ENCODE data around the gene INPPL1.

INPPL1 gene

DNA sequence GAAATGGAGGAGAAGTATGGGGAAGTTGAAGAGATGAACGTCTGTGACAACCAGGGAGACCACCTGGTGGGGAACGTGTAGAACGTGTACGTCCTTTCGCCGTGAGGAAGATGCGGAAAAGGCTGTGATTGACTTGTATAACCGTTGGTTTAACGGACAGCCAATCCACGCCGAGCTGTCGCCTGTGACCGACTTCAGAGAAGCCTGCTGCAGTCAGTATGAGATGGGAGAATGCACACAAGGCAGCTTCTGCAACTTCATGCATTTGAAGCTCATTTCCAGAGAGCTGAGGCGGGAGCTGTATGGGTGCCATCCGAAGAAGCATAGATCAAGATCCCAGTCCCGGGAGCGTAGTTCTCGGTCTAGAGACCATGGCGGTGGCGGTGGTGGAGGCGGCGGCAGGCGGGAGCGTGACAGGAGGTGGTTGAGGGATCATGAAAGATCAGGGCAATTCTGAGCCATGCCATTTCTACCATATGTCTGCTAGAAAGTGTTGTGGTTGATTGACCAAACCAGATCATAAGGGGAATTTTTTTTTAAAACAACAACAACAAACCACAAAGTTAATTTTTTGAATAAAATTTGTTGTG, 56.3 kb downstream of the INPPL1 start:
- DNase-seq (ENCODE audit: low read depth): no peak

DNA sequence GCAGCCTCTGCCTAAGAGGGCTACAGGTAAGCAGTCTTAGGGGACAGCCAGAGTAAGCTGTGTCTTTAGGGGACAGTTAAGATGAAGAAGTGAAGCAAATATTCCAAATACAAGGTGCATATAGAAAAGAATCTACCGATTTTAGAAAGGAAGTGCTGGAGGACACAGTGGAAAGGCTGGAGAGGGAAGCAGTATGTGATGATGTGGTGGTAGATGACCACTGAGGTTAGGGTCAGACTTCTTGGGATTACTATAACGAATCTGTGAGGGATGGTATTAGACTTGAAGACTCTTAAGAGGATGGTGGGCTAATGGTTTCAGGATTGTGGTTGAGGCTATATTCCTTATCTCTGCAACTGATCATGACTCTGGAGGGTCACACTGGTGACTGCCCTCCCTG, 59.4 kb downstream of the INPPL1 start:
- no peak for DNase-seq (ENCODE audit: low read depth)

DNA sequence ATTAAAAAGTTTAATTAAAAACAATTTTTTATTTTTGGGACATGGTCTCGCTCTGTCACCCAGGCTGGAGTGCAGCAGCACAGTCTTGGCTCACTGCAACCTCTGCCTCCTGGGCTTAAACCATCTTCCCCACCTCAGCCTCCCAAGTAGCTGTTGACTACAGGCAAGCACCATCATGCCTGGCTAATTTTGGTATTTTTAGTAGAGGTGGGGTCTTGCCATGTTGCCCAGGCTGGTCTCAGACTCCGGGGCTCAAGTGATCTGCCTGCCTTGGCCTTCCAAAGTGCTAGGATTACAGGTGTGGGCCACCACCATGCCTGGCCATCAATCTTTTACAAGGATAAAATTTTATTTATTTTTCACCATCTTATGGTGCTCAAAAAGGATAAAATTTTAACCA, 62.7 kb downstream of the INPPL1 start:
- DNase-seq (ENCODE audit: low read depth): no peak
